ENCODE data around the gene ZNF785. TPM values are rescaled to one million over a fixed set of nuclear protein-coding genes. Genes with fewer than 3 reads are reported as not detected.
A peak's percentile ranks its signal among the peaks of the same experiment; 100 is the strongest.

The ZNF785 gene
- total and polyA plus RNA-seq, 2 donors (not counting 1 experiment from before 2014, with no cell fraction given) = 12.2 to 39.7 TPM

- H3K27me3 Mint-ChIP-seq = no peaks in the 10 kb centered on the region
- Histone ChIP-seq H3K4me1 (ENCODE audit: control insufficient read depth in 2 of 2, insufficient read depth in 2 of 2, low read length in 2 of 2) (peaks cover 0 to 5% of the 10 kb centered on the region in 2 donors), H3K36me3 (replicated peaks in 1 of 2; ENCODE audit: control extremely low read depth in 1 of 2, control insufficient read depth in 1 of 2, extremely low read depth in 1 of 2, insufficient read depth in 2 of 2, low read length in 1 of 2) (peaks cover 0 to 9% of the 10 kb centered on the region in 2 experiments), H3K79me2 (ENCODE audit: control insufficient read depth, insufficient read depth, low read length) (peaks cover 80% of the 10 kb centered on the region), H4K20me1 (ENCODE audit: control insufficient read depth, insufficient read depth, low read length, poor library complexity, severe bottlenecking) (no peaks in the 10 kb centered on the region), H3K4me2 (replicated peaks; ENCODE audit: low read depth, low read length, poor library complexity, severe bottlenecking) (no peak overlapping the region), H3K9me3 (ENCODE audit: control extremely low read depth in 1 of 3, control insufficient read depth in 2 of 3, insufficient read depth in 1 of 3, low read length in 2 of 3) (no peaks in the 10 kb centered on the region), H3K27me3 (replicated peaks in 1 of 4; ENCODE audit: control extremely low read depth in 1 of 4, control insufficient read depth in 3 of 4, insufficient read depth in 4 of 4, low read length in 3 of 4) (no peaks in the 10 kb centered on the region), H3K9ac (ENCODE audit: low read length) (no peak overlapping the region), H3K27ac (ENCODE audit: low read length in 2 of 2) (no peak overlapping the region), H3K4me3 (ENCODE audit: control extremely low read depth in 1 of 5, extremely low read depth in 1 of 5, insufficient read depth in 1 of 5, low read depth in 2 of 5, low read length in 4 of 5) (no peak overlapping the region), H2AFZ (ENCODE audit: insufficient read depth, low read depth, low read length, poor library complexity, severe bottlenecking) (no peak overlapping the region)
- H3K4me1 Mint-ChIP-seq = peaks cover 10% of the 10 kb centered on the region
- peak overlapping the region; percentile 21 for H3K27ac Mint-ChIP-seq
- ChIA-PET CTCF (interaction anchor here (1.0 to 1.6 kb wide), 3 partner anchors 10 to 119 kb away, joined by 3 read pairs; partner anchors contain the start of genes DCTPP1 and ZNF764), POLR2A (interaction anchor here (0.7 kb wide), 1 partner anchor 23 kb away, joined by 3 read pairs; no protein-coding TSS in a partner anchor)
- TF ChIP-seq EZH2 (IDR thresholded peaks at IDR 0.05; ENCODE audit: borderline replicate concordance, insufficient read depth, low read depth, low read length, poor library complexity, severe bottlenecking) = no peak
- TF ChIP-seq CTCF (IDR thresholded peaks at IDR 0.05) = no peak
- H3K9me3 Mint-ChIP-seq (ENCODE audit: insufficient read depth) = no peaks in the 10 kb centered on the region
- H3K4me3 Mint-ChIP-seq = no peak overlapping the region
- 90% methylated on average over 8 of the region's 8 CpGs for WGBS (ENCODE audit: insufficient coverage)
- no peak for DNase-seq
- no peak for ATAC-seq (ENCODE audit: low read depth)
- intact Hi-C loops (cut with micrococcal nuclease) = no loop called here
Observed at GRCh38 chr16:30548416-30549253, 36.9 kb downstream of the ZNF785 start.

- H3K9me3 Mint-ChIP-seq (ENCODE audit: insufficient read depth) = no peaks in the 10 kb centered on the region
- H3K4me2 ChIP-seq (replicated peaks; ENCODE audit: low read depth, low read length, poor library complexity, severe bottlenecking) = no peak overlapping the region
- H3K27me3 ChIP-seq (replicated peaks in 1 of 4; ENCODE audit: control extremely low read depth in 1 of 4, control insufficient read depth in 3 of 4, insufficient read depth in 4 of 4, low read length in 3 of 4) = no peaks in the 10 kb centered on the region
- peaks cover 88% of the 10 kb centered on the region for H3K79me2 ChIP-seq (ENCODE audit: control insufficient read depth, insufficient read depth, low read length)
- H3K4me1 ChIP-seq (ENCODE audit: control insufficient read depth in 2 of 2, insufficient read depth in 2 of 2, low read length in 2 of 2) = no peaks in the 10 kb centered on the region
- H3K4me3 ChIP-seq (ENCODE audit: control extremely low read depth in 1 of 5, extremely low read depth in 1 of 5, insufficient read depth in 1 of 5, low read depth in 2 of 5, low read length in 4 of 5) = no peak overlapping the region
- no peaks in the 10 kb centered on the region for H3K4me1 Mint-ChIP-seq
- H4K20me1 ChIP-seq (ENCODE audit: control insufficient read depth, insufficient read depth, low read length, poor library complexity, severe bottlenecking) = no peaks in the 10 kb centered on the region
- intact Hi-C loops (cut with micrococcal nuclease) = no loop called here
- no peaks in the 10 kb centered on the region for H3K9me3 ChIP-seq (ENCODE audit: control extremely low read depth in 1 of 3, control insufficient read depth in 2 of 3, insufficient read depth in 1 of 3, low read length in 2 of 3)
- TF ChIP-seq EZH2 (IDR thresholded peaks at IDR 0.05; ENCODE audit: borderline replicate concordance, insufficient read depth, low read depth, low read length, poor library complexity, severe bottlenecking) = no peak
- TF ChIP-seq CTCF (IDR thresholded peaks at IDR 0.05) = no peak
- no peaks in the 10 kb centered on the region for H3K27me3 Mint-ChIP-seq
- 74% methylated on average over 8 of the region's 8 CpGs for WGBS (ENCODE audit: insufficient coverage)
- H2AFZ ChIP-seq (ENCODE audit: insufficient read depth, low read depth, low read length, poor library complexity, severe bottlenecking) = no peak overlapping the region
- CTCF ChIA-PET = no interaction called here
- H3K4me3 Mint-ChIP-seq = no peak overlapping the region
- POLR2A ChIA-PET = no interaction called here
- DNase-seq (no peak), ATAC-seq (ENCODE audit: low read depth) (no peak)
- no peak overlapping the region for H3K9ac ChIP-seq (ENCODE audit: low read length)
- no peak overlapping the region for H3K27ac ChIP-seq (ENCODE audit: low read length in 2 of 2)
- H3K36me3 ChIP-seq (replicated peaks in 1 of 2; ENCODE audit: control extremely low read depth in 1 of 2, control insufficient read depth in 1 of 2, extremely low read depth in 1 of 2, insufficient read depth in 2 of 2, low read length in 1 of 2) = no peaks in the 10 kb centered on the region
- no peak overlapping the region for H3K27ac Mint-ChIP-seq
Observed at GRCh38 chr16:30546115-30546514, 39.4 kb downstream of the ZNF785 start.

Measured in B cell (primary cell).